ENCODE measurements around the gene MAP4.

MAP4 gene

DNA sequence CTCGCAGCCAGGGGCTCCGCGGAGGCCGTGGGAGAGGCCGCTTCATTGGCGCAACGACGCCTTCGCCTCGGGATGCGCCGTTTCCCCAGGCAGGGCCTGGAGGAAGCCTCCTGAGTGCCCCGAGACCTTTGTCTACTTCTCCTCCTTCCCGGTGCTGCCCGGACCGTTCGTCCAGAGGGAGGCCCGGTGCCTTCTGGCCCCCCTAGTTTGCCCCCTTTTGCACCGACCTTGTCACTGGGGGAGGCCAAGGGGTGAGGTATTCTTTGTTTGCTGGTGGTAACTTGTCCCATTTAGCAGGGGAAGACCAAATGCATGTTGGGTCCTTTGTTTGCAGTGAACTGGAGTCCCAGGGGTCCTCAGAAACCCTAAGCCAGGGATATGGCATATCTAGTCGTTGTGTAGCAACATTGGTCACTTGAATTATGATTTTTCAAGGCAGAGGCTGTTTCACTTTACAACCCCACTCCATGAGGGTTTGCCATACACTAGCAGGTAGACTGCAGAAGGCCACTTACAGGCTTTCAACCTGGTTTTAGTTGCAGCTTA lies 212.7 kb downstream of the MAP4 start:
- Histone ChIP-seq H3K27ac (ENCODE audit: extremely low read depth, low read depth, low read length) (peak overlapping the region; percentile 86), H3K4me1 (ENCODE audit: control insufficient read depth, insufficient read depth, low read length) (no peaks in the 10 kb centered on the region), H3K36me3 (ENCODE audit: control insufficient read depth in 2 of 2, insufficient read depth in 1 of 2, low read length in 2 of 2) (peaks cover 13 to 24% of the 10 kb centered on the region in 2 experiments; a peak in 2 of 3 replicates), H3K9me3 (ENCODE audit: control insufficient read depth, insufficient read depth, low read depth, low read length) (no peaks in the 10 kb centered on the region), H3K4me3 (ENCODE audit: low read depth, low read length) (peak overlapping the region; percentile 76)
- ChIA-PET CTCF (no interaction called here), POLR2A (no interaction called here)
- TF ChIP-seq GLIS2 (tag by site-specific recombination; IDR thresholded peaks at IDR 0.05): peak; percentile 91
- TF ChIP-seq ZBTB21 (tag by site-specific recombination; IDR thresholded peaks at IDR 0.05): no peak
- TF ChIP-seq, protein P1, sequence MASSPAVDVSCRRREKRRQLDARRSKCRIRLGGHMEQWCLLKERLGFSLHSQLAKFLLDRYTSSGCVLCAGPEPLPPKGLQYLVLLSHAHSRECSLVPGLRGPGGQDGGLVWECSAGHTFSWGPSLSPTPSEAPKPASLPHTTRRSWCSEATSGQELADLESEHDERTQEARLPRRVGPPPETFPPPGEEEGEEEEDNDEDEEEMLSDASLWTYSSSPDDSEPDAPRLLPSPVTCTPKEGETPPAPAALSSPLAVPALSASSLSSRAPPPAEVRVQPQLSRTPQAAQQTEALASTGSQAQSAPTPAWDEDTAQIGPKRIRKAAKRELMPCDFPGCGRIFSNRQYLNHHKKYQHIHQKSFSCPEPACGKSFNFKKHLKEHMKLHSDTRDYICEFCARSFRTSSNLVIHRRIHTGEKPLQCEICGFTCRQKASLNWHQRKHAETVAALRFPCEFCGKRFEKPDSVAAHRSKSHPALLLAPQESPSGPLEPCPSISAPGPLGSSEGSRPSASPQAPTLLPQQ (tag by site-specific recombination; IDR thresholded peaks at IDR 0.05): 0 out of 2 replicates have a peak, but pooled peaks have one; percentile 7
- TF ChIP-seq, protein P2, sequence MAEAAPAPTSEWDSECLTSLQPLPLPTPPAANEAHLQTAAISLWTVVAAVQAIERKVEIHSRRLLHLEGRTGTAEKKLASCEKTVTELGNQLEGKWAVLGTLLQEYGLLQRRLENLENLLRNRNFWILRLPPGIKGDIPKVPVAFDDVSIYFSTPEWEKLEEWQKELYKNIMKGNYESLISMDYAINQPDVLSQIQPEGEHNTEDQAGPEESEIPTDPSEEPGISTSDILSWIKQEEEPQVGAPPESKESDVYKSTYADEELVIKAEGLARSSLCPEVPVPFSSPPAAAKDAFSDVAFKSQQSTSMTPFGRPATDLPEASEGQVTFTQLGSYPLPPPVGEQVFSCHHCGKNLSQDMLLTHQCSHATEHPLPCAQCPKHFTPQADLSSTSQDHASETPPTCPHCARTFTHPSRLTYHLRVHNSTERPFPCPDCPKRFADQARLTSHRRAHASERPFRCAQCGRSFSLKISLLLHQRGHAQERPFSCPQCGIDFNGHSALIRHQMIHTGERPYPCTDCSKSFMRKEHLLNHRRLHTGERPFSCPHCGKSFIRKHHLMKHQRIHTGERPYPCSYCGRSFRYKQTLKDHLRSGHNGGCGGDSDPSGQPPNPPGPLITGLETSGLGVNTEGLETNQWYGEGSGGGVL (tag by site-specific recombination; IDR thresholded peaks at IDR 0.05): 0 out of 2 replicates have a peak, but pooled peaks have one; percentile 4
- peak; percentile 33; the same call in 1 of the 2 replicates for TF ChIP-seq ZIC2 (tag by site-specific recombination; IDR thresholded peaks at IDR 0.05)
- peak; percentile 23; the same call in 1 of the 2 replicates for TF ChIP-seq KLF16 (tag by site-specific recombination; IDR thresholded peaks at IDR 0.05)
- peak; percentile 28; the same call in 1 of the 2 replicates for TF ChIP-seq TRIM28 (IDR thresholded peaks at IDR 0.05; ENCODE audit: borderline replicate concordance, low read length)
- TF ChIP-seq ZXDB (tag by site-specific recombination; IDR thresholded peaks at IDR 0.05): 0 out of 2 replicates have a peak, but pooled peaks have one; percentile 54
- TF ChIP-seq, protein P3, sequence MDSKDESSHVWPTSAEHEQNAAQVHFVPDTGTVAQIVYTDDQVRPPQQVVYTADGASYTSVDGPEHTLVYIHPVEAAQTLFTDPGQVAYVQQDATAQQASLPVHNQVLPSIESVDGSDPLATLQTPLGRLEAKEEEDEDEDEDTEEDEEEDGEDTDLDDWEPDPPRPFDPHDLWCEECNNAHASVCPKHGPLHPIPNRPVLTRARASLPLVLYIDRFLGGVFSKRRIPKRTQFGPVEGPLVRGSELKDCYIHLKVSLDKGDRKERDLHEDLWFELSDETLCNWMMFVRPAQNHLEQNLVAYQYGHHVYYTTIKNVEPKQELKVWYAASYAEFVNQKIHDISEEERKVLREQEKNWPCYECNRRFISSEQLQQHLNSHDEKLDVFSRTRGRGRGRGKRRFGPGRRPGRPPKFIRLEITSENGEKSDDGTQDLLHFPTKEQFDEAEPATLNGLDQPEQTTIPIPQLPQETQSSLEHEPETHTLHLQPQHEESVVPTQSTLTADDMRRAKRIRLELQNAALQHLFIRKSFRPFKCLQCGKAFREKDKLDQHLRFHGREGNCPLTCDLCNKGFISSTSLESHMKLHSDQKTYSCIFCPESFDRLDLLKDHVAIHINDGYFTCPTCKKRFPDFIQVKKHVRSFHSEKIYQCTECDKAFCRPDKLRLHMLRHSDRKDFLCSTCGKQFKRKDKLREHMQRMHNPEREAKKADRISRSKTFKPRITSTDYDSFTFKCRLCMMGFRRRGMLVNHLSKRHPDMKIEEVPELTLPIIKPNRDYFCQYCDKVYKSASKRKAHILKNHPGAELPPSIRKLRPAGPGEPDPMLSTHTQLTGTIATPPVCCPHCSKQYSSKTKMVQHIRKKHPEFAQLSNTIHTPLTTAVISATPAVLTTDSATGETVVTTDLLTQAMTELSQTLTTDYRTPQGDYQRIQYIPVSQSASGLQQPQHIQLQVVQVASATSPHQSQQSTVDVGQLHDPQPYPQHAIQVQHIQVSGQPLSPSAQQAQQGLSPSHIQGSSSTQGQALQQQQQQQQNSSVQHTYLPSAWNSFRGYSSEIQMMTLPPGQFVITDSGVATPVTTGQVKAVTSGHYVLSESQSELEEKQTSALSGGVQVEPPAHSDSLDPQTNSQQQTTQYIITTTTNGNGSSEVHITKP (tag by site-specific recombination; IDR thresholded peaks at IDR 0.05): peak; percentile 45; the same call in 1 of the 2 replicates
- TF ChIP-seq GLIS1 (tag by site-specific recombination; IDR thresholded peaks at IDR 0.05): peak; percentile 85
- no peak for TF ChIP-seq KLF9 (tag by site-specific recombination; IDR thresholded peaks at IDR 0.05; ENCODE audit: low read depth)
- no peak for TF ChIP-seq ZNF626 (tag by site-specific recombination; IDR thresholded peaks at IDR 0.05)
- TF ChIP-seq ZNF24 (tag by site-specific recombination; IDR thresholded peaks at IDR 0.05): 0 out of 2 replicates have a peak, but pooled peaks have one; percentile 6
- TF ChIP-seq, protein P4, sequence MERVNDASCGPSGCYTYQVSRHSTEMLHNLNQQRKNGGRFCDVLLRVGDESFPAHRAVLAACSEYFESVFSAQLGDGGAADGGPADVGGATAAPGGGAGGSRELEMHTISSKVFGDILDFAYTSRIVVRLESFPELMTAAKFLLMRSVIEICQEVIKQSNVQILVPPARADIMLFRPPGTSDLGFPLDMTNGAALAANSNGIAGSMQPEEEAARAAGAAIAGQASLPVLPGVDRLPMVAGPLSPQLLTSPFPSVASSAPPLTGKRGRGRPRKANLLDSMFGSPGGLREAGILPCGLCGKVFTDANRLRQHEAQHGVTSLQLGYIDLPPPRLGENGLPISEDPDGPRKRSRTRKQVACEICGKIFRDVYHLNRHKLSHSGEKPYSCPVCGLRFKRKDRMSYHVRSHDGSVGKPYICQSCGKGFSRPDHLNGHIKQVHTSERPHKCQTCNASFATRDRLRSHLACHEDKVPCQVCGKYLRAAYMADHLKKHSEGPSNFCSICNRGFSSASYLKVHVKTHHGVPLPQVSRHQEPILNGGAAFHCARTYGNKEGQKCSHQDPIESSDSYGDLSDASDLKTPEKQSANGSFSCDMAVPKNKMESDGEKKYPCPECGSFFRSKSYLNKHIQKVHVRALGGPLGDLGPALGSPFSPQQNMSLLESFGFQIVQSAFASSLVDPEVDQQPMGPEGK (tag by site-specific recombination; IDR thresholded peaks at IDR 0.05): 0 out of 2 replicates have a peak, but pooled peaks have one; percentile 26
- TF ChIP-seq ZBTB48 (tag by site-specific recombination; IDR thresholded peaks at IDR 0.05): peak; percentile 53; the same call in 1 of the 2 replicates
- TF ChIP-seq ZFHX2 (tag by site-specific recombination; conservative IDR thresholded peaks at IDR 0.05): 0 out of 2 replicates have a peak, but pooled peaks have one; percentile 4
- TF ChIP-seq, protein P5, sequence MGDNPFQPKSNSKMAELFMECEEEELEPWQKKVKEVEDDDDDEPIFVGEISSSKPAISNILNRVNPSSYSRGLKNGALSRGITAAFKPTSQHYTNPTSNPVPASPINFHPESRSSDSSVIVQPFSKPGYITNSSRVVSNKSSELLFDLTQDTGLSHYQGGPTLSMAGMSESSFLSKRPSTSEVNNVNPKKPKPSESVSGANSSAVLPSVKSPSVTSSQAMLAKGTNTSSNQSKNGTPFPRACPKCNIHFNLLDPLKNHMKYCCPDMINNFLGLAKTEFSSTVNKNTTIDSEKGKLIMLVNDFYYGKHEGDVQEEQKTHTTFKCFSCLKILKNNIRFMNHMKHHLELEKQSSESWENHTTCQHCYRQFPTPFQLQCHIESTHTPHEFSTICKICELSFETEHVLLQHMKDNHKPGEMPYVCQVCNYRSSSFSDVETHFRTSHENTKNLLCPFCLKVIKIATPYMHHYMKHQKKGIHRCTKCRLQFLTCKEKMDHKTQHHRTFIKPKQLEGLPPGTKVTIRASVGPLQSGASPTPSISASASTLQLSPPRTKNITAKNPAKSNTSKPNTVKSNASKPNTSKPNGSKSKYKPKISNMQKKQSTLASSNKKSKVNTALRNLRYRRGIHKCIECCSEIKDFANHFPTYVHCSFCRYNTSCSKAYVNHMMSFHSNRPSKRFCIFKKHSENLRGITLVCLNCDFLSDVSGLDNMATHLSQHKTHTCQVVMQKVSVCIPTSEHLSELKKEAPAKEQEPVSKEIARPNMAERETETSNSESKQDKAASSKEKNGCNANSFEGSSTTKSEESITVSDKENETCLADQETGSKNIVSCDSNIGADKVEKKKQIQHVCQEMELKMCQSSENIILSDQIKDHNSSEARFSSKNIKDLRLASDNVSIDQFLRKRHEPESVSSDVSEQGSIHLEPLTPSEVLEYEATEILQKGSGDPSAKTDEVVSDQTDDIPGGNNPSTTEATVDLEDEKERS (tag by site-specific recombination; IDR thresholded peaks at IDR 0.05): no peak
- TF ChIP-seq KLF1 (tag by site-specific recombination; IDR thresholded peaks at IDR 0.05): peak; percentile 66
- TF ChIP-seq, protein P6, sequence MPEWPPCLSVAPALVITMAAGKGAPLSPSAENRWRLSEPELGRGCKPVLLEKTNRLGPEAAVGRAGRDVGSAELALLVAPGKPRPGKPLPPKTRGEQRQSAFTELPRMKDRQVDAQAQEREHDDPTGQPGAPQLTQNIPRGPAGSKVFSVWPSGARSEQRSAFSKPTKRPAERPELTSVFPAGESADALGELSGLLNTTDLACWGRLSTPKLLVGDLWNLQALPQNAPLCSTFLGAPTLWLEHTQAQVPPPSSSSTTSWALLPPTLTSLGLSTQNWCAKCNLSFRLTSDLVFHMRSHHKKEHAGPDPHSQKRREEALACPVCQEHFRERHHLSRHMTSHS (tag by site-specific recombination; IDR thresholded peaks at IDR 0.05): no peak
- TF ChIP-seq ZNF335 (tag by site-specific recombination; conservative IDR thresholded peaks at IDR 0.05): peak; percentile 95

Measured in HEK293 (cell line).